ENCODE results near the gene FMNL2.

The FMNL2 gene

GRCh38 chr2:152433791-152434190, 98.8 kb downstream of the FMNL2 start:
- DNase-seq: no peak

DNA sequence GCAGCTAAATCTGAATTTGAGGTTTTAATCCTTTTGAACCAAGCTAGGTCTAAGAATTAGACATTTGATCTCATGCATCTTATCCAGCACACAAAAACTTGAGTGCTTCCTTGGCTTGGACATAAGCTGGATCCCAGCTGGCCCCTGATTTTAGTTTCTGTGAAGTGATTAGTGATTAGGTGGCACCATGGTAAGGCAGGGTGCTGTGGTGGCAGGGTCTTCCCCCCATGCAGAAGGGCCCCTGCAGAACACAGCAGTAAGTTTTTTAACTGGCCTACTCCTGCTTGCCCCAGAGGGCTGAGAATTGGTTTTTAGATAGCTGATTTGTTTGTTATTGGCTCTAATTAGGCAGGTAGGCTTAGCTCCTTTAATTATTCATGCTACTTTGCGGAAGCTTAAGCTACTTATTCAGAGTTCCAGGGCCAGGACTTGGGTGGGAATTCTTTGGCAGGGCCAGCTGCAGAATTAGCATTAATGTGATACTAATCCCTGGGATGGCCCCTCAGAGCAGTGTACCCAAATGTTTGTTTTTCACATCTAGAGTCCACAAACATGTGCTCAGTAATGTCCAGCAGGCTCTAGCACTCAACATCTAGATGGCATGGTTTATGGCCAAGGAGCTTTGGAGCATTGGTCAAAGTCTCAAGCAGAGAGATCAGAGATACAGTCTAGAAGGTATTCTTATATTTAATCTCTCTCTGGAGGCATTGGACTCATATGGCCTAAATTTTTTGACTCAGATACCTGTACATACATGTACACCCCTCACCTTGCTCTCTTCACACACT, 99.6 kb downstream of the FMNL2 start:
- intact Hi-C loops (cut with DNase I): no loop called here
- peak in 1 of 42 donors; percentile 35 for DNase-seq

More at GRCh38 chr2:152433791-152434190, 98.8 kb downstream of the FMNL2 start:
- intact Hi-C loops (cut with DNase I): no loop called here

DNA sequence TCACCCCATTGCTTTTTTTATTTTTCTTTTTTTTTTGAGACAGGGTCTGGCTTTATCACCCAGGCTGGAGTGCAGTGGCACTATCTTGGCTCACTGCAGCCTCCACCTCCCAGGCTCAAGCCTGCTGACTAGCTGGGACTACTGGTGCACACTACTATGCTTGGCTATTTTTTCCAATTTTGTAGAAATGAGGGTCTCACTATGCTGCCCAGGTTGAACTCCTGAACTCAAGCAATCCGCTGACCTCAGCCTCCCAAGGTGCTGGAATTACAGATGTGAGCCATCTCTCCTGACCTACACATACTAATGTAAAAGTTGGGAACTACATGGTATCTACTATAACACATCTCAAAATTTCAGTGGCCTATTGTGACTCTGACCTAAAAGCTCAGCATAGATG, 101.2 kb downstream of the FMNL2 start:
- intact Hi-C loops (cut with DNase I): no loop called here
- DNase-seq: no peak

DNA sequence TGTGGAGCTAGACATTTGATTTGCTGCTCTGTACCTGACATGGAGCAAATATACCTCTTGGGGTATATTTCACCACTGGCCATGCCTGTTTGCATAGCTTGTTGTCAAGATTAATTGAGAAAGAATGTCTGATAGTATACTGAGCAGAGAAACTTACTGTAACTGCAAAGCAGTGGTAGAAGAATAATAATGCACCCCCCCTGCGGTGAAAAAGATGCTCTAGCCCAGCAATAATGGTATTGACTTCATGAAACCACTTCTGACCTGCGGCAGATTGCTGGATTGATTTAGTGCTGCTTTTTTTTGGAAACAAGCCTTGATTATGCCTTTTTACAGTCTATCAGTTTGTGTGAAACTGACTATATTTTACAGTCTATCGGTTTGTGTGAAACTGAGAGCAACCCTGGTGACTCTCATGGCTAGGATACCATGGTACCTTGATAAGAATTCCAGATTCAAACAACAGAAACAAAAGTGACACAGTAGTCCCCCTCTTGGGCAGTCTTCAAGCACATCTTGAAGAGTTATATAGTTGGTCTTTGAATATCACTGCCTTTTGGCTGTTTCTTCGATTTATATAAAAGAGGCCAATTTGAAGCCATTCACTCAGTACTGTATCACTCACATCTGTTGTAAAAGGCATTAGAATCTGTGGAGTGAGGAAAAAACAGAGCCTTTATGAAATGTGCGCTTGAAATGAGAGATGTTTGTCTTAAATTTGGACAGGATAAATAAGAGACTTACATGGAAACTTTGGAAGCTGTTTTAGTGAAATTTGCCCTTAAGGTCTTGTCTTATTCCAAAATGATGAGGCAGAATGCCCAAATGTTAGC, 102.5 kb downstream of the FMNL2 start:
- no peak for DNase-seq

GRCh38 chr2:152440049-152440448, 105.1 kb downstream of the FMNL2 start:
- DNase-seq: no peak
- intact Hi-C loops (cut with DNase I): no loop called here

More for the DNA sequence above, 102.5 kb downstream of the FMNL2 start:
- intact Hi-C loops (cut with DNase I): no loop called here

GRCh38 chr2:152440460-152440859, 105.5 kb downstream of the FMNL2 start:
- no peak for DNase-seq
- intact Hi-C loops (cut with DNase I): no loop called here

DNA sequence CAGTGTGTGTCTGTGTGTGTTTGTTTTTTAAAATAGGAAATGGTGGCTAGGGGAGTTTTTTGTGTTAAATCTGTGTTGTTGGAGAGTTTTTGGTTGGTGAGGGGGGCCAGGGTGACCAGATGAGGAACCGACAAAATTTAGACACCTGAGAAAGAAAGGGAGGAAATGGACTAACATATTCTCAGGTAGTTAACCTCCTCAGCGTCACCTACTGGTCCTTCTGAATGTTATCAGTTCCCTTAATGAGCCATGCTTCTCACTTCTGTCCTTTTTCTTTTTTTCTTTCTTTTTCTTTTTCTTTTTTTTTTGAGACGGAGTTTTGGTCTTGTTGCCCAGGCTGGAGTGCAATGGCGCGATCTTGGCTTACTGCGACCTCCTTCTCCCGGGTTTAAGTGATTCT, 107.0 kb downstream of the FMNL2 start:
- no peak for DNase-seq
- intact Hi-C loops (cut with DNase I): no loop called here

- intact Hi-C loops (cut with DNase I): no loop called here
- peak in 4 of 42 donors; percentile 41 to 72 (median 64) for DNase-seq
These were observed 108.8 kb downstream of the FMNL2 start for GRCh38 chr2:152443771-152444170.

GRCh38 chr2:152444448-152444847, 109.5 kb downstream of the FMNL2 start:
- peak in 1 of 42 donors; percentile 46 for DNase-seq
- intact Hi-C loops (cut with DNase I): no loop called here

- DNase-seq: no peak
- intact Hi-C loops (cut with DNase I): no loop called here
These were observed 110.4 kb downstream of the FMNL2 start for GRCh38 chr2:152445375-152445774.

DNA sequence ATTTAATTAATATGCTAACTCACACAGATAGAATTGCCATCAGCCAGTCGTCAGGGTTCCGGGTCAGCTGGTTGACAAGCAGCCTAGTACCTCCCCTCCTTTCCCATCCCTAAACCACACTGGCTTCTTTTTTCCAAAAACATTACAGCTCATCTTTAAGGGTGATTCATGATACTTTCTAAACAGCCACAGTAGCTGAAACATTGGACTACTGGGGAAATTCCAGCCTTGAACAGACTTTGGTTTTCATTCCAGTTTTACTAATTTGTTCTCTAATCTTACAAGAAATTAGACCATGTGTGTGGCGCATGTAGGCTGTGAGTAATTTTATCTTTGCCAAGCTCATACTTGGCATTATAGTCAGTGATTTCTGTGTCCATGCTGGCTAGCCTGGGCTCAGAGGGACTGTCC, 110.8 kb downstream of the FMNL2 start:
- peak in 6 of 42 donors; percentile 37 to 80 (median 64) for DNase-seq
- intact Hi-C loops (cut with DNase I): no loop called here

DNA sequence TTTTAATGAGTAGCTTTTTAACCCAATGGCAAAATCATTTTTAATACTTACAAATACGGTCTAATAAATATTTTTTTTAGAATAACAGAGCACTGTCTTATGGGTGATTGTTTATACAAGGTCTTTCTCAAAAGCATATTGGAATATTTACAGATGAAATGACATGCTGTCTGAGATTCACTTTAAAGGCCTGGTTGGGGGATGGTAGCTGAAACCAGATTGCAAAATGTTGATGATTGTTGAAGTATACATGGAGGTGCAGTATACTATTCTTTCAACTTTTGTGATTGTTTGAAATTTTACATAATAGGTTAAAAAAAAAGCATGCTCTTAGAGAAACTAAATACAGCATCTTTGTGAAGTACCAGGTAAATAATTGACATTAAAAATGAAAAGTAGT, 111.2 kb downstream of the FMNL2 start:
- no peak for DNase-seq
- intact Hi-C loops (cut with DNase I): no loop called here

DNA sequence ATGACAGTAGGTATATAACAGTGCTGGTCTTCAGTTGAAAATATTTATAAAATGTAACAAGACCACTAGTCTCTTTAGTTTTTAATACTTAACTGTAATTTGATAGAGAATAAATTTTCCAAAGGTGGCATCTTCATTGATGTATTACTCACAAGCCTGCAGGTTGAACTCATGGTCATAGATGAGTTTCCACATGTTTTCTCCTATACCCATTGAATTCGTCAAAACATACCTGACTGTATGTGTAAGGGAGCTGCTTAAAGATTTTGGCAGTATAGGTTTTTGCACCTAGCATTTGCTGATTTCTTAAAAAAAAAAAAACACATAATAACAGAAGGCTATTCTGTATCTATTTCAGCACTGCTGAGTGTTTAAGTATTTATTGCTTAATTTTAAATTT, 112.9 kb downstream of the FMNL2 start:
- no peak for DNase-seq
- intact Hi-C loops (cut with DNase I): no loop called here

DNA sequence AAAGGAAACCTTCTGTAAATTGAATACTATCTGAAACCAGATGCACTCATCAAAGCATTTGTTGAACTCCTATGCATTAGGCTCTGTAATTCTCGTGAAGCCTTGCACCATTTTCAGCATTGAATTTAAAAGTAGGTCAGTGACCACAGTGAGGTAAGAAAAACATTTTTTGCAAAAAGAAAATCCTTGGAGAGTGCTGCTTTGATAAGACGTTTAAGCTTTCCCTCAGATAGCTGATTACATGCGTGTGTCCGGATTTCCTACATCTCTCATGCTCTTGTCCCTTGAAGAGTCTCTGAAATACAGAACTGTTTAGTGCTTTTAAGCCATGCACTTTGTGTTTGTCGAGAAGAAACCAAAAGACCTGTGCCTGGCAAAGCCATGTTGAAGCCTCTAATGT, 113.6 kb downstream of the FMNL2 start:
- DNase-seq: peak in 1 of 42 donors; percentile 44
- intact Hi-C loops (cut with DNase I): no loop called here

- no peak for DNase-seq
- intact Hi-C loops (cut with DNase I): no loop called here
These were observed 114.6 kb downstream of the FMNL2 start for GRCh38 chr2:152449578-152449977.

DNA sequence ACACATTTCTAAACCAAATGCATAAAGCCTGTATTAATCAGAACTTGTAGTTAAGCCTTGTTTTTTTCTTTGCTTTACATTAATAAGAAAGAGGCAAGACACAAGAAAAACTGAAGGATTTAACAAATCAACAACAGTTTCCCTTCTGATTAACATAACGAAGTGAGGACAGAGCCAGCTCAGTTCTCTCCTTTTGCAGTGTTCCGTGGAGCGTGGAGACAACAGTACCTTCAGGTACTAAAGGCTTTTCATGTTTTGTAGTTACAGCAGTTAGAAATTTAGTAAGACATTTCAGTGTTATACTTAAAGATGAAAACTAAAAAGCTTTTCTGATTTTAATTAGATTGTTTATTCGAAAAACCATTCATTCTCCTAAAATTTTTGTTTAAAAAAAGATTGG, 115.2 kb downstream of the FMNL2 start:
- peak in 1 of 42 donors; percentile 45 for DNase-seq
- intact Hi-C loops (cut with DNase I): no loop called here

GRCh38 chr2:152452256-152452973, 117.4 kb downstream of the FMNL2 start:
- peak in 1 of 42 donors; percentile 48 for DNase-seq
- intact Hi-C loops (cut with DNase I): no loop called here

- intact Hi-C loops (cut with DNase I): no loop called here
- peak in 34 of 42 donors; percentile 18 to 85 (median 68) for DNase-seq
These were observed 118.3 kb downstream of the FMNL2 start for GRCh38 chr2:152453129-152453911.

DNA sequence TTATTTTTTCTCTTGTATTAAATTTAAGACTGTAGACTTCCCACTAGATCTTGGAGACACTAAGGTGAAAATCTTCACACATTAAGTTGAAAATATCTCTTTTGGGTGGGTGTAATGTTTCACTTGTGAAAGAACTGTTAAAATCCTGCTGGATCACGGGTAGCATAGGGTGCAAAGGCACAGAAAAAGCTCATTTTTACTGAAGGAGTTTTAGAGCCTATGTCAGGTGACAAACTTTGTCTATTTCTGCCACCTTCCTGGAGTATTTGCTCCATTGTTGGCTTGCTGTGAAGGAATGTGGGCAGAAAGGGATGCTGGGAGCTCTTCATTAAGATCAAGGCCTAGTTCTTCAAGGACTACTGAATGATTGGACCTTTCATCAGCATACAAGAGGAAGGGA, 119.4 kb downstream of the FMNL2 start:
- DNase-seq: peak in 6 of 42 donors; percentile 28 to 66 (median 50)
- intact Hi-C loops (cut with DNase I): no loop called here

Measured in head of caudate nucleus (tissue), 42 donors.